Activated naive CD4-positive, alpha-beta T cell treated with anti-CD3 and anti-CD28 coated beads, Interleukin-2, amount 10 ng/mL, durations not matched to agents 7 days and 5 days (primary cell): Measurements from ENCODE around the gene PRKAB2.
"Not testable (repeated sequence)": the region's sequence is repeated elsewhere in the genome, so short reads cannot be mapped to it uniquely, and the experiment has no call there.

Experiments used
- CTCF ChIA-PET: fragments of 350-600 bp; sonication (Branson Sonifier 250); formaldehyde crosslinking; loops from one replicate; lab custom pipeline; 2021; ENCODE audit warnings: antibody characterized with exemption; lab: Charles Lee
- DNase-seq: peaks from one replicate; pipeline ENCODE4 v3.0.0-alpha.2; 2020
- H3K27ac Mint-ChIP-seq: one replicate; pipeline ENCODE4 v1.8.0; 2021; ENCODE audit warnings: mild to moderate bottlenecking, moderate library complexity, mixed read lengths
- H3K27me3 Mint-ChIP-seq: one replicate; pipeline ENCODE4 v1.8.0; 2021; ENCODE audit warnings: mild to moderate bottlenecking, mixed read lengths
- H3K36me3 Mint-ChIP-seq: one replicate; pipeline ENCODE4 v1.8.0; 2021; ENCODE audit warnings: mixed read lengths
- H3K4me1 Mint-ChIP-seq: one replicate; pipeline ENCODE4 v1.8.0; 2021; ENCODE audit warnings: mixed read lengths
- H3K4me3 Mint-ChIP-seq: one replicate; pipeline ENCODE4 v1.8.0; 2021; ENCODE audit warnings: mild to moderate bottlenecking, moderate library complexity, mixed read lengths
- H3K9me3 Mint-ChIP-seq: one replicate; pipeline ENCODE4 v1.8.0; 2021; ENCODE audit warnings: mixed read lengths

Gene PRKAB2

GRCh38 chr1:147162093-147162492 lies 10.2 kb downstream of the PRKAB2 start:
- Mint-ChIP-seq H3K4me1 (no peaks in the 10 kb centered on the region), H3K36me3 (peaks cover 50% of the 10 kb centered on the region), H3K27me3 (no peaks in the 10 kb centered on the region), H3K27ac (no peak overlapping the region), H3K9me3 (no peaks in the 10 kb centered on the region), H3K4me3 (no peak overlapping the region)
- no peak for DNase-seq
- CTCF ChIA-PET: interaction anchor here (1.2 to 1.3 kb wide), 2 partner anchors 9 to 86 kb away, joined by 3 to 5 read pairs; no protein-coding TSS in a partner anchor

- CTCF ChIA-PET, H3K4me1 Mint-ChIP-seq, H3K9me3 Mint-ChIP-seq, DNase-seq, H3K4me3 Mint-ChIP-seq, H3K27me3 Mint-ChIP-seq, H3K27ac Mint-ChIP-seq: not testable (repeated sequence)
- peaks cover 41% of the 10 kb centered on the region for H3K36me3 Mint-ChIP-seq
Measured at GRCh38 chr1:147157116-147157515, 15.2 kb downstream of the PRKAB2 start.

GRCh38 chr1:147156642-147157041 lies 15.6 kb downstream of the PRKAB2 start:
- H3K4me1 Mint-ChIP-seq: no peaks in the 10 kb centered on the region
- H3K36me3 Mint-ChIP-seq: peaks cover 40% of the 10 kb centered on the region
- CTCF ChIA-PET: no interaction called here
- no peak for DNase-seq
- H3K9me3 Mint-ChIP-seq: no peaks in the 10 kb centered on the region
- no peaks in the 10 kb centered on the region for H3K27me3 Mint-ChIP-seq
- no peak overlapping the region for H3K4me3 Mint-ChIP-seq
- H3K27ac Mint-ChIP-seq: no peak overlapping the region

- CTCF ChIA-PET: no interaction called here
- no peak for DNase-seq
- Mint-ChIP-seq H3K36me3 (peaks cover 20% of the 10 kb centered on the region), H3K27ac (no peak overlapping the region), H3K9me3 (no peaks in the 10 kb centered on the region), H3K4me3 (no peak overlapping the region), H3K27me3 (peaks cover 8% of the 10 kb centered on the region), H3K4me1 (no peaks in the 10 kb centered on the region)
Measured at GRCh38 chr1:147152772-147153171, 19.5 kb downstream of the PRKAB2 start.

- H3K9me3 Mint-ChIP-seq: no peaks in the 10 kb centered on the region
- H3K27me3 Mint-ChIP-seq: peaks cover 8% of the 10 kb centered on the region
- H3K4me3 Mint-ChIP-seq: no peak overlapping the region
- DNase-seq: no peak
- H3K36me3 Mint-ChIP-seq: peaks cover 12% of the 10 kb centered on the region
- CTCF ChIA-PET: no interaction called here
- H3K27ac Mint-ChIP-seq: no peak overlapping the region
- no peaks in the 10 kb centered on the region for H3K4me1 Mint-ChIP-seq
Measured at GRCh38 chr1:147151244-147151643, 21.0 kb downstream of the PRKAB2 start.

- H3K27me3 Mint-ChIP-seq: peaks cover 42% of the 10 kb centered on the region
Measured at GRCh38 chr1:147142886-147143285, 29.4 kb downstream of the PRKAB2 start.

GRCh38 chr1:147130721-147131120 lies 41.5 kb downstream of the PRKAB2 start:
- H3K9me3 Mint-ChIP-seq, H3K36me3 Mint-ChIP-seq, H3K4me3 Mint-ChIP-seq, H3K27ac Mint-ChIP-seq, H3K4me1 Mint-ChIP-seq, CTCF ChIA-PET, DNase-seq: not testable (repeated sequence)
- H3K27me3 Mint-ChIP-seq: peaks cover 25% of the 10 kb centered on the region

More at GRCh38 chr1:147142886-147143285, 29.4 kb downstream of the PRKAB2 start:
- H3K9me3 Mint-ChIP-seq: no peaks in the 10 kb centered on the region
- H3K36me3 Mint-ChIP-seq: no peaks in the 10 kb centered on the region
- no peak overlapping the region for H3K4me3 Mint-ChIP-seq
- no peak for DNase-seq
- H3K4me1 Mint-ChIP-seq: no peaks in the 10 kb centered on the region
- H3K27ac Mint-ChIP-seq: no peak overlapping the region
- CTCF ChIA-PET: no interaction called here

GRCh38 chr1:147129116-147129873 lies 43.0 kb downstream of the PRKAB2 start:
- no peaks in the 10 kb centered on the region for H3K36me3 Mint-ChIP-seq
- no peaks in the 10 kb centered on the region for H3K4me1 Mint-ChIP-seq
- no peak overlapping the region for H3K27ac Mint-ChIP-seq
- no peaks in the 10 kb centered on the region for H3K9me3 Mint-ChIP-seq
- CTCF ChIA-PET: no interaction called here
- no peak for DNase-seq
- no peak overlapping the region for H3K4me3 Mint-ChIP-seq
- H3K27me3 Mint-ChIP-seq: peaks cover 29% of the 10 kb centered on the region

- Mint-ChIP-seq H3K4me3 (no peak overlapping the region), H3K36me3 (no peaks in the 10 kb centered on the region), H3K27ac (no peak overlapping the region), H3K27me3 (peaks cover 15% of the 10 kb centered on the region), H3K9me3 (no peaks in the 10 kb centered on the region), H3K4me1 (no peaks in the 10 kb centered on the region)
- DNase-seq: no peak
- CTCF ChIA-PET: no interaction called here
Measured at GRCh38 chr1:147124266-147124665, 48.0 kb downstream of the PRKAB2 start.

GRCh38 chr1:147117109-147117508 lies 55.2 kb downstream of the PRKAB2 start:
- no peak for DNase-seq
- no peaks in the 10 kb centered on the region for H3K36me3 Mint-ChIP-seq
- no peak overlapping the region for H3K4me3 Mint-ChIP-seq
- CTCF ChIA-PET: no interaction called here
- H3K4me1 Mint-ChIP-seq: no peaks in the 10 kb centered on the region
- H3K27ac Mint-ChIP-seq: no peak overlapping the region
- H3K27me3 Mint-ChIP-seq: peaks cover 30% of the 10 kb centered on the region
- H3K9me3 Mint-ChIP-seq: no peaks in the 10 kb centered on the region

GRCh38 chr1:147115496-147115895 lies 56.8 kb downstream of the PRKAB2 start:
- no peaks in the 10 kb centered on the region for H3K9me3 Mint-ChIP-seq
- no peaks in the 10 kb centered on the region for H3K4me1 Mint-ChIP-seq
- H3K36me3 Mint-ChIP-seq: no peaks in the 10 kb centered on the region
- DNase-seq: no peak
- CTCF ChIA-PET: no interaction called here
- peaks cover 23% of the 10 kb centered on the region for H3K27me3 Mint-ChIP-seq
- no peak overlapping the region for H3K4me3 Mint-ChIP-seq
- H3K27ac Mint-ChIP-seq: no peak overlapping the region

- H3K9me3 Mint-ChIP-seq, H3K4me1 Mint-ChIP-seq, H3K4me3 Mint-ChIP-seq, DNase-seq, H3K36me3 Mint-ChIP-seq, CTCF ChIA-PET, H3K27ac Mint-ChIP-seq: not testable (repeated sequence)
- peaks cover 22% of the 10 kb centered on the region for H3K27me3 Mint-ChIP-seq
Measured at GRCh38 chr1:147115079-147115478, 57.2 kb downstream of the PRKAB2 start.

- CTCF ChIA-PET, DNase-seq, H3K27ac Mint-ChIP-seq, H3K4me3 Mint-ChIP-seq, H3K9me3 Mint-ChIP-seq, H3K4me1 Mint-ChIP-seq, H3K36me3 Mint-ChIP-seq: not testable (repeated sequence)
- H3K27me3 Mint-ChIP-seq: peaks cover 26% of the 10 kb centered on the region
Measured at GRCh38 chr1:147114353-147114752, 57.9 kb downstream of the PRKAB2 start.

- peaks cover 5% of the 10 kb centered on the region for H3K4me1 Mint-ChIP-seq
- no peaks in the 10 kb centered on the region for H3K9me3 Mint-ChIP-seq
- no peak overlapping the region for H3K4me3 Mint-ChIP-seq
- H3K36me3 Mint-ChIP-seq: no peaks in the 10 kb centered on the region
- CTCF ChIA-PET: no interaction called here
- no peak for DNase-seq
- H3K27ac Mint-ChIP-seq: no peak overlapping the region
- H3K27me3 Mint-ChIP-seq: peaks cover 26% of the 10 kb centered on the region
Measured at GRCh38 chr1:147111381-147112130, 60.7 kb downstream of the PRKAB2 start.

- H3K4me3 Mint-ChIP-seq: no peak overlapping the region
- H3K27me3 Mint-ChIP-seq: peaks cover 26% of the 10 kb centered on the region
- CTCF ChIA-PET: no interaction called here
- DNase-seq: no peak
- H3K9me3 Mint-ChIP-seq: no peaks in the 10 kb centered on the region
- peaks cover 5% of the 10 kb centered on the region for H3K4me1 Mint-ChIP-seq
- no peak overlapping the region for H3K27ac Mint-ChIP-seq
- H3K36me3 Mint-ChIP-seq: no peaks in the 10 kb centered on the region
Measured at GRCh38 chr1:147110872-147111271, 61.4 kb downstream of the PRKAB2 start.
